ENCODE data around the gene GALNS.

GALNS gene

GRCh38 chr16:88876942-88877526 is 20.3 kb upstream of the GALNS start:
- DNase-seq (ENCODE audit: low spot score), result no peak

DNA sequence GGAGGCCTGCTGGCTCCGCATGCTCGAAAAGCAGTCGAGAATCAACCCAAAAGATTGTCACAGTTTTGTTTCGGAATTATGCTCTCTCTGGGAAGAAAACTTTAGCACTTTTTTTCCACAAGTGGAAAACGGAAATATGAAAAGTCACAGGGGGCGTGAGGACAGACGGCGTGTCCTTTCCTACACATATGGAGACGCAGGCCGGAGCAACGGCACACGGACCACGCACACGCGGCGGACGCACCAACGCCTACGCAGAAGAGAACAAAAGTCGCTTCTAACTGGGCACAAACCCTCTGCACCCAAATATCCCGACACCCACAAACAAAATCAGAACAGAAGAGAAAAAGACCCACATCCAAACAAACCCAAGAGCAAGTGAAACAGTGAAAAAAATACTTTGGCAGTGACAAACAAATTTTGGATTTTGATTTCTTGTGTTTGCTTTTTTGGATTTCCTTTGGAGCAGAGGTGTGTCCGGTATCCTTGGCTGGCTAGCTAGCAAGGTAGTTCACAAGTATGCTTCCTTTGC is 19.0 kb upstream of the GALNS start:
- DNase-seq (ENCODE audit: low spot score), result no peak

- DNase-seq (ENCODE audit: low spot score), result no peak
These were observed 18.3 kb upstream of the GALNS start for GRCh38 chr16:88874938-88875599.

DNA sequence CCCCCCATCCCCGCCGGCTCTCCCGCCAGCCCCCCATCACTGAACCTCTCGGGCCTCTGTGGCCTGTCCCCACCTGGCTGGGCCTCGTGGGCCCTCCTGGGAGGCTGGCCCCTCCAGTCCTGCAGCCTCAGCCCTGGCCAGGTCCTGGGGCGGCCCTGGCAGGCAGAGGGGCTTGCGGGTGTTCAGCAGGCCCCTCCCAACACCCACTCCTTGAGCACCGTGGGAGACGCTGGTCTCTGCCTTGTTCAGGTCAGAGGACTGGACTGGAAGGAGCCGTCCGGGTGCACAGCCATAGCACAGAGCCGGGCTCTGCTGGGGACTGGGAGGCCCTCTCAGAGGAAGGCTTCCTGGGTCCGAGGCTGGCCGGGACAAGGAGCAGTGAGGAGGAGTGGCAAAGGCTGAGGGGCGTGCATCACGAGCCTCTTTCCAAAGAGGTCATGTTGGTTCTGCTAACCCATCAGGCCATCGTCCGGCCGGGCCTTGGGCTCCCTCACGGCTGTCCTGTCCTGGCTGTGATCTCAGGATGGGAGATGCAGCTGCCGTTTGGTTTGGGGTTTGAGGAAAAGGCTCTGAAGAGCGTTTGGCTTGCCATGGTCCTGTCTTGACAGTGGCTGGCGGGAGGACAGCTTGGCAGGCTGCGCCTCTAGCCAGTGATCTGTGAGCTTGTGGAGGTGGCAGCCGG is 16.0 kb upstream of the GALNS start:
- DNase-seq (ENCODE audit: low spot score), result no peak

GRCh38 chr16:88871730-88872416 is 15.1 kb upstream of the GALNS start:
- no peak for DNase-seq (ENCODE audit: low spot score)

GRCh38 chr16:88871349-88871702 is 14.6 kb upstream of the GALNS start:
- no peak for DNase-seq (ENCODE audit: low spot score)

- DNase-seq (ENCODE audit: low spot score), result no peak
These were observed 14.0 kb upstream of the GALNS start for GRCh38 chr16:88870608-88871348.

GRCh38 chr16:88869673-88869980 is 12.9 kb upstream of the GALNS start:
- no peak for DNase-seq (ENCODE audit: low spot score)

DNA sequence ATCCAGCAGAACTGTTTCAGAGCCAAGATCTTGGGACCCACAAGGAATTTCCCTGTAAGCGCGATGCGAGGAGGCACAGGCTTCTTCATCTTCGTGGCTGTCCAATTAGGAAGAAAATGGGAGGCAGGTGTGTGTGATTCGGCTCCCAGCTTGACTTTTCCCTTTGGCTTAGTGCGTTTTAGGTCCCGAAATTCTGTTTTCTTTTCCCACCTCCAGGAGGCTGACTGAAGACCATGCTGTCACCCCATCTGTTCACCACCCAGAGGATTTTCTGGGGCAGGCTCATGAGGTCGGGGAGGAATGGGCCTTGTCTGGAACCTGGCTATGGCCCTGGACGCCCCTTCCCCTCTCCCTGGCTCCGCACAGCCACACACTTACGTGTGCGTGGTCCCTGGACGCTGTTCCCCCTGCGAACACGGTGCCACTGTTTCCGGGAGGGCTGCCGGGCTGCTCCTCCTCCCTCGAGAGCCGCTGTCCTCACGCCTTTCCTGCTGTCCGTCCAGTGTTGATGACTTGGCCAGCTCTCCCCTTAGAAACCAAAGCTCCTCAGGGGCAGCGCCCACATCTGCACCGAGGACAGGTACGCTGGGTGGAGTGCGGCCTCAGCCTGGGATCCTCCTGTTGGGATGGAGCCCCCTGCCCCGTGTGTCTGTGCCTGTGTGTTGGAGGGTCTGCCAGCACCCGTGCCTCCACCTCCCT is 12.4 kb upstream of the GALNS start:
- DNase-seq (ENCODE audit: low spot score), result no peak

DNA sequence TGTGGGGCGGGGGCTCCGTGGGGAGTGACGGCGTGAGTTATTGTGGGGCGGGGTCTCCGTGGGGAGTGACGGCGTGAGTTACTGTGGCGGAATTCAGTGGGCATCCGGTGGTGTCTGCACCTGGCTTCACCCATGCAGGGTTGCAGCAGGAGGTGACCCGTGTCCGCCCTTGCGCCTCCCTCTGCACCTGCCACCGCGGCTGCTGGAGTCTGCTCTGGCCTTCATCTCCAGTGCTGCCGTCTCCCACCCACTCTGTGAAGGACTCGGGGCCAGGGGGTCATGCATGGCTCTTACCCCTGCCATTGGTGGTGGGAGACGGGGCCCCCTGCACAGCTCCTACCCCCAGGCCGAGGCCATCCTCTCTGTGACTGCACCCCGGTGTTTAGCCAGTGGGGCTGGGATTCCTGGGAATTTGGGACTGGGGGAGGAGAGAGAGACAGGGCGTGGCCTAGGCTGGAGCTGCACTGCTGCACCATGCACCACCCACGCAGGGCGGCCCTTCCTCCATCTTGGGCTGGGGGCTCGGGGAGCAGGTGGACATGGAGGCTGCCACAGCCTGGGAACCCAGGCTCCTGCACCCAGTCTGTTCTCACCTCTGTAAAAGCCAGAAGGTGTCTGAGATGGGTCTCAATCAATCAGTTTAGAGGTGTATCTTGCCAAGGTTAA is 11.0 kb upstream of the GALNS start:
- no peak for DNase-seq (ENCODE audit: low spot score)

- DNase-seq (ENCODE audit: low spot score), result no peak
These were observed 9.6 kb upstream of the GALNS start, which contains the start of gene PABPN1L for GRCh38 chr16:88866151-88866920. TSS of gene PABPN1L (minus strand) at chr16:88866660. CDS start at chr16:88866606, 54 bp downstream.

GRCh38 chr16:88865742-88866141 is 9.0 kb upstream of the GALNS start:
- DNase-seq (ENCODE audit: low spot score), result no peak

- no peak for DNase-seq (ENCODE audit: low spot score)
These were observed 8.6 kb upstream of the GALNS start for GRCh38 chr16:88865310-88865709.

DNA sequence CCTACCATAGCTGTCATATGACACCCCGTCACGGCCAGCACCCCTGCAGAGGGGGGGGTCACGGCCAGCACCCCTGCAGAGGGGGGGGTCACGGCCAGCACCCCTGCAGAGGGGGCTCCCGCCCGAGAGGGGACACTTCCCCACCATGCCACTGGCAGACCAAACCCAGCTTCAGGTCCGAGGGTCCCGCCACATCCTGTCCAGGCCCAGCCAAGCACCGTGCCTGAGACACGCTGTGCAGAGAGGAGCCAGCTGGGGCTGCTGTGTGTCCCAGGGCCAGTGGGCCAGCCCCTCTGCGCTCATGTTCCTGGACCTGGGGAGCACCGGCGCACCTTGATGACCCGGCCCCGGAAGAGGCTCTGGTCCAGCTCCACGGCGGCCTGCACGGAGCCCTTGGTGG is 7.8 kb upstream of the GALNS start:
- DNase-seq (ENCODE audit: low spot score), result no peak

DNA sequence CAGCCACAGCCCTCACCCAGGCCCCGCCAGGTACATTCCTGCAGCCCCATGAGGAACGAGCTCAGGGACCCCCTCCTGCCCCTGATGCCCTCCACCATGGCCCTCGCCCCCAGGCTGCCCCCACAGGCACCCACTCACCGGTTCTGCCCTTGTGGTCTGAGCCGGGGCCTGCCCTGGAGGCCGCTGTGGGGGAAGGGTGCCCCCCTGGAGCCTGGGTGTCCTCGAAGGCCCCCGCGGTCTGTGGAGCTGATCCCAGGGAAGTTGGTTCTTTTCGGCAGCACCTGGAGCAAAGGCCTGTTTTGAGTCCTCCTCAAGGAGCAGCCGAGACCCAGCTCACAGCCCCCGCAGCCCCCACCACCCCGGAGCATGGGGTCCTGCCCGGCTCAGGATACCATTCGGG is 7.4 kb upstream of the GALNS start:
- no peak for DNase-seq (ENCODE audit: low spot score)

- DNase-seq (ENCODE audit: low spot score), result no peak
These were observed 6.7 kb upstream of the GALNS start for GRCh38 chr16:88863426-88863825.

DNA sequence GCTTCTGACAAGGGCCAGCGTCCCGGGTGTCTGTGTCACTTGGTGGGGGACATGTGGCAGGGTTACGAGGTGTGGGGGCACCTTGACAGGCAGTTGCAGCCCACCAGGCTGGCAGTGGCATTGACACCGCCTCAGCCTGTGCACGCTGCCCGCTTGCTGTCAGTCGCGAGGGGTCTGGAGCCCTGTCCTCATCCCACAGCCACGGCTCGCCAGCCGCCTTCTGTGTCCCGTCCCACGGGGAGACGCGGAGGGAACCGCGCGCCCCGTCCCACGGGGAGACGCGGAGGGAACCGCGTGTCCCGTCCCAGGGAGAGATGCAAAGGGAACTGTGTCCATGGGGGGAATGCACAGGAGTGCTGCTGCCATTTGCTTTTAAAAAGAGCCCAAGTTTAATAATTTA is 6.2 kb upstream of the GALNS start:
- DNase-seq (ENCODE audit: low spot score), result no peak

- no peak for DNase-seq (ENCODE audit: low spot score)
These were observed 4.6 kb upstream of the GALNS start for GRCh38 chr16:88861359-88861758.

GRCh38 chr16:88859381-88860091 is 2.8 kb upstream of the GALNS start:
- no peak for DNase-seq (ENCODE audit: low spot score)
